ENCODE results near the gene RPP25L. TPM values are rescaled to one million over a fixed set of nuclear protein-coding genes. Genes with fewer than 3 reads are reported as not detected.
A peak's percentile ranks its signal among the peaks of the same experiment; 100 is the strongest.

RPP25L gene
- total RNA-seq, 2 donors from 2014 or later, result 5.5 to 8.7 TPM

DNA sequence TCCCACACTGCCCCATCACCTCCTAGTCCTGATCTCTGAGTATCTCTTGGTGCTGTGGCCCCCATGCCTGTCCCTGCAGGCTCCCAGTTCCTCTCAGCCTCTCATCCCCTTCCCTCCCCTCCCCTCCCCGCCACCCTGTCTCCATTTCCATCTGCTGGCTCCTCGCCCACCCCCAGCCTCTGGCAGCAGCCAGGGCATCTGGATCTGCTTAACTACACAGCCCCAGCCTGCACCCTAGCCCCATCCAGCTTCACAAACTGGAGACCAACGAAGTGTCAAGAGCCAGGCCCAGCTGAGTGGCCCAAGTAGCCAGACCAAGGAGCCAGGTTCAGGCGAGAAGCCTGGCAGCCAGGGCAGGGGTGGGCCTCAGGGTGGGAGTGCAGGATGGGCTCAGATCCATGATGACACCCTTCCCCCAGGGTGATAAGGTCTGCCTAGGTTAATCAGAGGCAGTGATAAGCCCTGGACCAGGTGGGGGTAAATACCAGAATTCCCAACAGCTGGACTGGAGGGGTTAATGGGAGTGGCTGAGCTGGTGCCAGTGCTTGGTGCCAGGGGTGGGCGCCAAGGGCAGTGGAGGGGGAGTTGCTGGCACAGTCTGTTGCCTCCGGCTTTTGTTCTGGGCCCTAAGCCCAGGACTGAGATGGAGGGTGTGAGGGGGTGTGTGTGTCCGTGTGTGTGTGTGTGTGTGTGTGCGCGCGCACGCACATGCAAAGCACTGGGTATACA lies 42.6 kb upstream of the RPP25L start:
- Histone ChIP-seq H3K27me3 (replicated peaks; ENCODE audit: insufficient read depth) (no peaks in the 10 kb centered on the region), H3K4me3 (peak overlapping the region; percentile 67), H3K36me3 (peaks cover 12% of the 10 kb centered on the region), H3K9me3 (no peaks in the 10 kb centered on the region), H3K4me1 (ENCODE audit: control insufficient read depth in 1 of 2, low read depth in 2 of 2) (peaks cover 32 to 56% of the 10 kb centered on the region in 2 donors), H3K27ac (peak overlapping the region; percentile 85 to 92)
- peak; percentile 46 for DNase-seq (ENCODE audit: low spot score)
- TF ChIP-seq, protein P1, sequence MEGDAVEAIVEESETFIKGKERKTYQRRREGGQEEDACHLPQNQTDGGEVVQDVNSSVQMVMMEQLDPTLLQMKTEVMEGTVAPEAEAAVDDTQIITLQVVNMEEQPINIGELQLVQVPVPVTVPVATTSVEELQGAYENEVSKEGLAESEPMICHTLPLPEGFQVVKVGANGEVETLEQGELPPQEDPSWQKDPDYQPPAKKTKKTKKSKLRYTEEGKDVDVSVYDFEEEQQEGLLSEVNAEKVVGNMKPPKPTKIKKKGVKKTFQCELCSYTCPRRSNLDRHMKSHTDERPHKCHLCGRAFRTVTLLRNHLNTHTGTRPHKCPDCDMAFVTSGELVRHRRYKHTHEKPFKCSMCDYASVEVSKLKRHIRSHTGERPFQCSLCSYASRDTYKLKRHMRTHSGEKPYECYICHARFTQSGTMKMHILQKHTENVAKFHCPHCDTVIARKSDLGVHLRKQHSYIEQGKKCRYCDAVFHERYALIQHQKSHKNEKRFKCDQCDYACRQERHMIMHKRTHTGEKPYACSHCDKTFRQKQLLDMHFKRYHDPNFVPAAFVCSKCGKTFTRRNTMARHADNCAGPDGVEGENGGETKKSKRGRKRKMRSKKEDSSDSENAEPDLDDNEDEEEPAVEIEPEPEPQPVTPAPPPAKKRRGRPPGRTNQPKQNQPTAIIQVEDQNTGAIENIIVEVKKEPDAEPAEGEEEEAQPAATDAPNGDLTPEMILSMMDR (IDR thresholded peaks at IDR 0.05), result no peak
- ATAC-seq (ENCODE audit: insufficient number of reproducible peaks, low FRiP score, low read depth), result peak; percentile 50

DNA sequence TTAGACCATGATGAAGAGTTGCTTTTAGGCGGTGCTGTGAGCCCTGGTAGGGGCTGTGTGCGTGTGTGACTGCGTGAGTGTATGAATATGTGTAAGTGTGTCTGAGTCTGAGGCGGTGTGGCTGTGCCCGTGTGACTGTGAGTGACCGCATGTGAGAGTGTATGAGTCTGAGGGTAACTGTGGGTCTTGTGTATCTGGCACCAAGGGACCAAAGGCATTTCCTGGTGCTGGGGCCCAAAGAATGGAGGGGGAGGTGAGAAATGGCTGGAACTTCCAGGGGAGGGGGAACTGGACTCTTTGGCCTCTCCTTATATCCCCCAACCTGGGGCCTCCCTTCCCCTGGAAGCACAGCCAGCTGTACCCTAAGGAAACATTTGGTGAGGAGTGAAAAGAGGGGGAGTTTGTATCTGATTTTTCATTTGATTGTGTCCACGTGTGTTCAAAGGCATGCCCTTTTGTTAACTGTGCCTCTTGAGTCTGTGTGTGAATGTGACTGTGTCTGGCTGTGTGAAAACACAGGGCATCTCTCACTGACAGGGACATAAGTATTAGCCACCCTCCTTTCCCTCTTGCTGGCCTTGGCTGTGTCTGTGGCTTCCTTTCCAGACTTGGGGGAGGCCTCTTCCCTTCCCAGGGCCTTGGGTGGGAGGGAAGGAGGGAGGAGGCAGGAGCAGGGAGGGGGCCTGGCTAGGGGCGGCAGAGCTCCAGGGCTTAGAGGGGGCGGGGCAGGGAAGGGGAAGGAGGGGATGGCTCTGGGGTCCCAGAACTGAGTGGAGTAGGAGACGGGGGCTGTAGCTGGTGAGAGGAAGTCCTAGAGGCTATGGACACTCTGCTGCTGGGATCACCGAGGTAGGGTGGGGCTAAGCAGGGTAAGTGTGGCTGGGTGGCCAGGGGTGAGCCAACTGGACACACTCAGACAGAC lies 41.5 kb upstream of the RPP25L start:
- Histone ChIP-seq H3K27ac (peak overlapping the region; percentile 85 to 92), H3K36me3 (peaks cover 20% of the 10 kb centered on the region), H3K4me3 (peak overlapping the region; percentile 67), H3K4me1 (ENCODE audit: control insufficient read depth in 1 of 2, low read depth in 2 of 2) (peaks cover 32 to 63% of the 10 kb centered on the region in 2 donors), H3K27me3 (replicated peaks; ENCODE audit: insufficient read depth) (no peaks in the 10 kb centered on the region), H3K9me3 (no peaks in the 10 kb centered on the region)
- DNase-seq (ENCODE audit: low spot score) (peak; percentile 40), ATAC-seq (ENCODE audit: insufficient number of reproducible peaks, low FRiP score, low read depth) (peak; percentile 36)
- TF ChIP-seq, protein P1 (IDR thresholded peaks at IDR 0.05), result no peak

DNA sequence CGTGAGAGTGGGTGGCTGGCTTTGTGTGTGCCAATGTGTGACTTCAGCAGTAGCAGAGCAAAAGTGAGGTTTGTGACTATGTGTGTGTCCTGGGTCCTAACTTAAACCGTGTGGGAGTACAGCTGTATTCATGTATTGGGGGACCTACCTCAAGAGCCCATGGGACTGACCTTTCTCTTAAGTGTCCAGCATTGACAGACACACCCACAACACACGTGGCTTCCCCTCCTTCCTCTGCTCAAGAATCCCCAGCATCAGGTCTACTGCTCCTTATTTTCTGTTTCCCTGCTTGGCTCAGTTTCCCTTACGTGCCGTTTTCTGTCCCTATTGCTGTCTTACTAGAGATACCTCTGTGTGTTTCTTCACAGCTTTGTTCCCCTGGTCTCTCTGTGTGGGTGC lies 40.7 kb upstream of the RPP25L start:
- DNase-seq (ENCODE audit: low spot score) (no peak), ATAC-seq (ENCODE audit: insufficient number of reproducible peaks, low FRiP score, low read depth) (no peak)
- TF ChIP-seq, protein P1 (IDR thresholded peaks at IDR 0.05), result no peak
- Histone ChIP-seq H3K4me3 (peak overlapping the region; percentile 67), H3K9me3 (no peaks in the 10 kb centered on the region), H3K4me1 (ENCODE audit: control insufficient read depth in 1 of 2, low read depth in 2 of 2) (peaks cover 39 to 71% of the 10 kb centered on the region in 2 donors), H3K27me3 (replicated peaks; ENCODE audit: insufficient read depth) (no peaks in the 10 kb centered on the region), H3K36me3 (peaks cover 20% of the 10 kb centered on the region), H3K27ac (peak overlapping the region; percentile 85 to 92)

DNA sequence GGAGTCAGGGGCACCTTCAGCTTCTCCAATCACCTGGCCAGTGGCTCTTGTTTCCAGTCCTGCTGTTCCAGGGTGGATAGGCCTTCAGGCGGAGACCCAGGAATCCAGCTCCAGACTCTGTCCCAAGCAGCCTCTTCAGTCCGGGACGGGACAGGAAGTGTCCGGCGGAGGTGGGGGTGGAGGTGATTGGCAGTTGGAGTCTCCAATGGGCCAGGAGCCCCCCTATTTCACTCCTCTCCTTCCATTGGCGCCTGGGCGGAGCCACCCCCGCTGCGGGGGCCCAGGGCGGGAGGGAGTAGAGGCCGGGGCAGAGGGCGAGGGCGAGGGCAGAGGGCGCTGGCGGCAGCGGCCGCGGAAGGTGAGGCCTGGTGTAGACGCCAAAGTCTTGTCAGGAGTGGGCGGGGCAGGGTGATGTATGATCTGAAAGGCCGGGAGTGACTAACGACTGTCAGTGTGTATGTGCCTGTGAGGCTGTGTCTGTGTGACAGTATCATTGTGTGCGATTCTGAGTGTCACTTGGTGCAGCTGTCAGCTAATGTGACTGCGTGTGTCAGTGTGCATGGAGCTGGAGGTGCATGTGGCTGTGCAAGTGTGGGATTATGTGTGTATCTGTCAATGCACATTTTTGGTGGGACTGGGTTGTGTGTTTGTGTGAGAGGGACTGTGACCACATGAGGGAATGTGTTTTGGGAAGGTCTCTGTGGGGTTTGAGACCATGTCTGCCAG lies 40.1 kb upstream of the RPP25L start, which contains the start of gene IL11RA:
TSS of gene IL11RA (plus strand) at position 310 of the 726 bp plus-strand sequence. CDS start 3,033 bp downstream, outside the sequence.
- peaks cover 41 to 76% of the 10 kb centered on the region in 2 donors for H3K4me1 ChIP-seq (ENCODE audit: control insufficient read depth in 1 of 2, low read depth in 2 of 2)
- TF ChIP-seq, protein P1 (IDR thresholded peaks at IDR 0.05), result no peak
- H3K36me3 ChIP-seq, result peaks cover 18% of the 10 kb centered on the region
- H3K9me3 ChIP-seq, result no peaks in the 10 kb centered on the region
- peak within 1 kb of the TSS; percentile 67 for H3K4me3 ChIP-seq
- ATAC-seq (ENCODE audit: insufficient number of reproducible peaks, low FRiP score, low read depth), result peak; percentile 42
- DNase-seq (ENCODE audit: low spot score), result peak; percentile 50
- peak within 1 kb of the TSS; percentile 85 to 92 for H3K27ac ChIP-seq
- no peaks in the 10 kb centered on the region for H3K27me3 ChIP-seq (replicated peaks; ENCODE audit: insufficient read depth)

Data from thoracic aorta (tissue), 2 donors.